Neuronal stem cell (in vitro differentiated cells): ENCODE results near the gene ABCA7.

Experiments
- DNase-seq: peaks from one replicate; pipeline ENCODE4 v3.0.0-alpha.2; 2013; ENCODE audit warnings: low spot score
- H2AFZ ChIP-seq: one replicate; pipeline ENCODE4 v1.6.1; 2013; ENCODE audit warnings: mild to moderate bottlenecking, low read length, inconsistent platforms
- H2AK5ac ChIP-seq: 2 replicates; pipeline ENCODE4 v1.6.1; 2013; ENCODE audit warnings: low read depth, mild to moderate bottlenecking, inconsistent platforms, low read length, moderate library complexity, mixed read lengths
- H2BK120ac ChIP-seq: 2 replicates; pipeline ENCODE4 v1.6.1; 2013; ENCODE audit warnings: low read depth, mild to moderate bottlenecking, inconsistent platforms, low read length, moderate library complexity, mixed read lengths
- H2BK12ac ChIP-seq: one replicate; pipeline ENCODE4 v1.6.1; 2013; ENCODE audit warnings: low read length, inconsistent platforms
- H2BK15ac ChIP-seq: 2 replicates; pipeline ENCODE4 v1.6.1; 2013; ENCODE audit warnings: mild to moderate bottlenecking, low read length, inconsistent platforms, mixed read lengths
- H2BK5ac ChIP-seq: one replicate; pipeline ENCODE4 v1.6.1; 2013; ENCODE audit warnings: inconsistent platforms, mild to moderate bottlenecking, low read length, moderate library complexity
- H3K14ac ChIP-seq: one replicate; pipeline ENCODE4 v1.6.1; 2013; ENCODE audit warnings: low read length, inconsistent platforms
- H3K18ac ChIP-seq: 2 replicates; pipeline ENCODE4 v1.6.1; 2013; ENCODE audit warnings: low read length, inconsistent platforms
- H3K23ac ChIP-seq: 2 replicates; pipeline ENCODE4 v1.6.1; 2013; ENCODE audit warnings: low read depth, mild to moderate bottlenecking, mixed read lengths, low read length, inconsistent platforms; ENCODE audit not compliant: poor library complexity
- H3K27ac ChIP-seq: replicated peaks from 3 replicates; pipeline ENCODE4 v1.5.1; 2013; ENCODE audit warnings: low read length, inconsistent platforms
- H3K27me3 ChIP-seq, 3 experiments: 2 replicates each; pipeline ENCODE4 v1.6.1; 2013; ENCODE audit warnings: low read length in 3 of 3, mild to moderate bottlenecking in 2 of 3, inconsistent platforms in 1 of 3, low read depth in 1 of 3, mixed read lengths in 1 of 3, moderate library complexity in 1 of 3; ENCODE audit not compliant: control insufficient read depth in 3 of 3, insufficient read depth in 3 of 3
- H3K36me3 ChIP-seq, 2 donors: replicated peaks in 1 of 2; 2 replicates each; pipeline ENCODE4 v1.6.1; 2013; ENCODE audit warnings: low read length in 2 of 2; ENCODE audit not compliant: control insufficient read depth in 2 of 2, insufficient read depth in 2 of 2
- H3K4ac ChIP-seq: 2 replicates; pipeline ENCODE4 v1.6.1; 2013; ENCODE audit warnings: inconsistent platforms, mild to moderate bottlenecking, low read length, moderate library complexity
- H3K4me1 ChIP-seq, 2 donors: 1 replicate in 1 of 2; 2 replicates in 1 of 2; pipeline ENCODE4 v1.6.1; 2013; ENCODE audit warnings: low read length in 2 of 2, low read depth in 1 of 2; ENCODE audit not compliant: control insufficient read depth in 2 of 2, insufficient read depth in 1 of 2
- H3K4me2 ChIP-seq: one replicate; pipeline ENCODE4 v1.6.1; 2013; ENCODE audit warnings: mild to moderate bottlenecking, low read length, inconsistent platforms; ENCODE audit not compliant: insufficient read depth, poor library complexity, severe bottlenecking
- H3K4me3 ChIP-seq, 2 donors: 2 replicates each; pipeline ENCODE4 v1.5.1; 2013; ENCODE audit warnings: low read length in 2 of 2, mild to moderate bottlenecking in 2 of 2, inconsistent platforms in 1 of 2, moderate library complexity in 1 of 2
- H3K79me1 ChIP-seq: one replicate; pipeline ENCODE4 v1.6.1; 2013; ENCODE audit warnings: low read depth, mild to moderate bottlenecking, inconsistent platforms, low read length, moderate library complexity
- H3K9ac ChIP-seq: one replicate; pipeline ENCODE4 v1.6.1; 2013; ENCODE audit warnings: mild to moderate bottlenecking, low read depth, low read length, inconsistent platforms; ENCODE audit not compliant: poor library complexity
- H3K9me3 ChIP-seq, 2 donors: replicated peaks in 1 of 2; 2 replicates each; pipeline versions ENCODE3 to v1.6.1; 2013; ENCODE audit warnings: low read length in 2 of 2, mild to moderate bottlenecking in 2 of 2, inconsistent platforms in 1 of 2, low read depth in 1 of 2, mixed read lengths in 1 of 2, moderate library complexity in 1 of 2; ENCODE audit not compliant: control insufficient read depth in 2 of 2, insufficient read depth in 1 of 2
- H4K8ac ChIP-seq: one replicate; pipeline ENCODE4 v1.6.1; 2013; ENCODE audit warnings: low read depth, mild to moderate bottlenecking, inconsistent platforms, low read length, moderate library complexity
- H4K91ac ChIP-seq: one replicate; pipeline ENCODE4 v1.6.1; 2013; ENCODE audit warnings: low read length, low read depth, mild to moderate bottlenecking, inconsistent platforms; ENCODE audit not compliant: poor library complexity
- WGBS, 2 donors: extraction: QIAGEN DNeasy Blood & Tissue Kit; methylation state at CpG; one replicate each; pipeline ENCODE4 v1.1.7; 2013; ENCODE audit warnings: missing lambda C conversion rate in 2 of 2, mixed read lengths in 1 of 2; ENCODE audit not compliant: insufficient read length in 2 of 2, insufficient replicate concordance in 1 of 2; ENCODE audit errors: extremely low coverage in 2 of 2; 5-methylcytosine and 5-hydroxymethylcytosine counted together

ABCA7 gene

GRCh38 chr19:1088416-1089010 lies 48.6 kb downstream of the ABCA7 start:
- Histone ChIP-seq H3K9ac (no peak overlapping the region), H3K27ac (no peak overlapping the region), H3K4me2 (no peak overlapping the region), H2BK5ac (peak overlapping the region; percentile 39), H3K36me3 (peaks cover 37 to 87% of the 10 kb centered on the region in 2 donors), H3K23ac (peak overlapping the region; percentile 43), H3K4me1 (peaks cover 0 to under 1% of the 10 kb centered on the region in 2 donors), H3K14ac (no peak overlapping the region), H3K4ac (no peak overlapping the region), H3K9me3 (no peaks in the 10 kb centered on the region), H2BK15ac (no peak overlapping the region), H2BK12ac (no peak overlapping the region), H2AFZ (no peak overlapping the region), H3K18ac (no peak overlapping the region), H4K91ac (no peak overlapping the region), H2AK5ac (no peak overlapping the region), H4K8ac (no peak overlapping the region), H3K4me3 (no peak overlapping the region), H2BK120ac (no peak overlapping the region), H3K27me3 (no peaks in the 10 kb centered on the region), H3K79me1 (peaks cover 11% of the 10 kb centered on the region)
- DNase-seq: no peak
- no CpG with 5 or more reads among the region's 27 CpGs for WGBS, 2 donors

GRCh38 chr19:1089126-1089771 lies 49.3 kb downstream of the ABCA7 start:
- H4K91ac ChIP-seq: no peak overlapping the region
- H3K27me3 ChIP-seq: no peaks in the 10 kb centered on the region
- H2BK5ac ChIP-seq: peak overlapping the region; percentile 39
- H2AFZ ChIP-seq: no peak overlapping the region
- WGBS, 2 donors: no CpG with 5 or more reads among the region's 32 CpGs
- H2BK15ac ChIP-seq: no peak overlapping the region
- H4K8ac ChIP-seq: no peak overlapping the region
- no peak overlapping the region for H2BK12ac ChIP-seq
- H3K9ac ChIP-seq: no peak overlapping the region
- H3K4me2 ChIP-seq: no peak overlapping the region
- H3K4me3 ChIP-seq: no peak overlapping the region
- no peak overlapping the region for H3K18ac ChIP-seq
- H3K14ac ChIP-seq: no peak overlapping the region
- no peaks in the 10 kb centered on the region for H3K9me3 ChIP-seq
- H3K79me1 ChIP-seq: peaks cover 15% of the 10 kb centered on the region
- no peak for DNase-seq
- H3K4ac ChIP-seq: no peak overlapping the region
- no peak overlapping the region for H2AK5ac ChIP-seq
- H3K23ac ChIP-seq: no peak overlapping the region
- H2BK120ac ChIP-seq: no peak overlapping the region
- peaks cover 37 to 84% of the 10 kb centered on the region in 2 donors for H3K36me3 ChIP-seq
- no peak overlapping the region for H3K27ac ChIP-seq
- peaks cover 4 to 8% of the 10 kb centered on the region in 2 donors for H3K4me1 ChIP-seq

DNA sequence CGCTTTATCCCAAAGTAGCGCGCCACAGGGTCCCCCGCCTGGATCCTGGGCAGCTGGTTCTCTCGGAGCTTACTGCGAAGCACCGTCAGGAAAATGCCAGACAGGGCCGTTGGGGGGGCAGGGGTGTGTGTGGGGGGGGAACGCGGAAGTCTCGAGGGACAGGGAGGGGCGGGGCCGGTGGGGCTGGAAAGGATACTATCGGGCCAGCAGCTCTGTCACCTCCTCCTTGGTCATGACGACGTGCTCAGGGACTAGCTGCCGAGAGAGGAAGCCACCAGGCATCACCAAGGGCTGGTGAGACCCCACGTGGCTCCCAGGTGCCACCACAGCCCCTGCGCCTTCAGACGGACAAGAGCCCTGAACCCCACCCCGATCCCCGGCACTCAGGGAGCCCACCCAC lies 50.0 kb downstream of the ABCA7 start:
- Histone ChIP-seq H2BK5ac (no peak overlapping the region), H2AFZ (no peak overlapping the region), H3K27ac (no peak overlapping the region), H2BK12ac (no peak overlapping the region), H2BK120ac (no peak overlapping the region), H3K4me3 (no peak overlapping the region), H3K4me1 (peaks cover 7 to 9% of the 10 kb centered on the region in 2 donors), H3K79me1 (peaks cover 18% of the 10 kb centered on the region), H4K91ac (no peak overlapping the region), H3K4ac (no peak overlapping the region), H3K9ac (no peak overlapping the region), H4K8ac (no peak overlapping the region), H3K36me3 (peaks cover 35 to 80% of the 10 kb centered on the region in 2 donors), H3K9me3 (no peaks in the 10 kb centered on the region), H3K14ac (no peak overlapping the region), H3K4me2 (no peak overlapping the region), H3K23ac (no peak overlapping the region), H3K18ac (no peak overlapping the region), H3K27me3 (no peaks in the 10 kb centered on the region), H2BK15ac (no peak overlapping the region), H2AK5ac (no peak overlapping the region)
- no CpG with 5 or more reads among the region's 22 CpGs for WGBS, 2 donors
- no peak for DNase-seq

DNA sequence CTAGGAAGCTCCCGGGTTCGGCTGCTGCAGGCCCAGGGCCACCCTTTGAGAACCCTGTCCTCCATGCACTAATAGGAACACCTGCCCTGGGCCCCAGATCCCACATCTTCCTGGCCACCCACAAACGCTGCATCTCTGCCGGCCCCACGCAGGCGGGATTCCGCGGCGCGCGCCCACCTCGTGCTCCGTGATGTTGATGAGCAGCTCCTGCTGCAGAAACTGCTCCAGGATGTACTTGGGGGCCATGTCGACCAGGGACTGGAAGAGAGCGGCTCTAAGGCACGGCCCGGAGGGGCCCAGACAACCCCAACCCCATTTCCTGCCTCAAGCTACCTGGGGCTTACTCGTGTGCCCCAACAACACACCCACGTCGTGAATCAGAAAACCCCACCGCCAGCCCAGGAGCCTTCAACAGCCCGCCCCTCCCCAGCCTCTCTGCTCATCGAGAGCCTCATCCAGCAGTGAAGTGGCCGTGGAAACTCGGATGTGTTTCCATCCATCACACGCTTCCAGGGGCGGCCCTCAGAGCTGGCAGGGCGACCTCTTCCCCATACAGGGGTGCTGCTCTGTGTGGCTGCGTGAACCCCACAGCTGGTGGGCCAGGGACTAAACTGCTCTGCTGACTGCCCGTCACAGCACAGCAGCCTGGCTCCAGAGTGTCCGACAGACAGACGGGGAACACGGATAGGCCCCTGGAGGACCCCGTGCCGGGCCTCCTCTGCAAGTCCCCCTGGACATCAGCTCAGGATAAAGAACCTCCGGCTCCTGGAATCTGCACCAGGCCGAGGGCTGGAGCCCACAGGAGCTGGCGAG lies 51.0 kb downstream of the ABCA7 start:
- H3K27me3 ChIP-seq: no peaks in the 10 kb centered on the region
- H3K23ac ChIP-seq: no peak overlapping the region
- no peak overlapping the region for H4K8ac ChIP-seq
- no peak overlapping the region for H3K18ac ChIP-seq
- no peak for DNase-seq
- H3K9me3 ChIP-seq: no peaks in the 10 kb centered on the region
- H3K9ac ChIP-seq: no peak overlapping the region
- no peak overlapping the region for H2BK12ac ChIP-seq
- H2BK120ac ChIP-seq: no peak overlapping the region
- H3K27ac ChIP-seq: no peak overlapping the region
- no CpG with 5 or more reads among the region's 38 CpGs for WGBS, 2 donors
- no peak overlapping the region for H2AK5ac ChIP-seq
- H2AFZ ChIP-seq: no peak overlapping the region
- no peak overlapping the region for H2BK5ac ChIP-seq
- H3K14ac ChIP-seq: no peak overlapping the region
- peaks cover 9 to 11% of the 10 kb centered on the region in 2 donors for H3K4me1 ChIP-seq
- H4K91ac ChIP-seq: no peak overlapping the region
- H3K36me3 ChIP-seq: peaks cover 34 to 69% of the 10 kb centered on the region in 2 donors
- H3K4ac ChIP-seq: no peak overlapping the region
- no peak overlapping the region for H2BK15ac ChIP-seq
- no peak overlapping the region for H3K4me3 ChIP-seq
- peaks cover 18% of the 10 kb centered on the region for H3K79me1 ChIP-seq
- no peak overlapping the region for H3K4me2 ChIP-seq
